ENCODE results near the gene SMARCAD1.
"Not testable (repeated sequence)": the region's sequence is repeated elsewhere in the genome, so short reads cannot be mapped to it uniquely, and the experiment has no call there.

SMARCAD1 gene

GRCh38 chr4:94235825-94236224 lies 28.2 kb downstream of the SMARCAD1 start:
- DNase-seq: no peak

- no peak for DNase-seq
Observed at GRCh38 chr4:94237271-94237670, 29.6 kb downstream of the SMARCAD1 start.

- no peak for DNase-seq
Observed at GRCh38 chr4:94238160-94238559, 30.5 kb downstream of the SMARCAD1 start.

GRCh38 chr4:94240384-94240783 lies 32.7 kb downstream of the SMARCAD1 start:
- DNase-seq: no peak

- no peak for DNase-seq
Observed at GRCh38 chr4:94244087-94244828, 36.6 kb downstream of the SMARCAD1 start.

- no peak for DNase-seq
Observed at GRCh38 chr4:94244829-94245185, 37.1 kb downstream of the SMARCAD1 start.

GRCh38 chr4:94251094-94251493 lies 43.4 kb downstream of the SMARCAD1 start:
- DNase-seq: no peak

GRCh38 chr4:94253036-94253435 lies 45.4 kb downstream of the SMARCAD1 start:
- no peak for DNase-seq

- no peak for DNase-seq
Observed at GRCh38 chr4:94256144-94256783, 48.6 kb downstream of the SMARCAD1 start.

- DNase-seq: no peak
Observed at GRCh38 chr4:94256828-94257227, 49.2 kb downstream of the SMARCAD1 start.

- DNase-seq: no peak
Observed at GRCh38 chr4:94262163-94263016, 54.7 kb downstream of the SMARCAD1 start.

GRCh38 chr4:94267037-94267436 lies 59.4 kb downstream of the SMARCAD1 start:
- DNase-seq: no peak

GRCh38 chr4:94271248-94271647 lies 63.6 kb downstream of the SMARCAD1 start:
- no peak for DNase-seq

- DNase-seq: no peak
Observed at GRCh38 chr4:94274912-94275311, 67.2 kb downstream of the SMARCAD1 start.

GRCh38 chr4:94276204-94276603 lies 68.5 kb downstream of the SMARCAD1 start:
- DNase-seq: no peak

- DNase-seq: no peak
Observed at GRCh38 chr4:94277534-94277933, 69.9 kb downstream of the SMARCAD1 start.

GRCh38 chr4:94278781-94279180 lies 71.1 kb downstream of the SMARCAD1 start:
- DNase-seq: no peak

GRCh38 chr4:94284889-94285288 lies 77.2 kb downstream of the SMARCAD1 start:
- DNase-seq: no peak

GRCh38 chr4:94285666-94286065 lies 78.0 kb downstream of the SMARCAD1 start:
- no peak for DNase-seq

GRCh38 chr4:94290245-94290644 lies 82.6 kb downstream of the SMARCAD1 start:
- no peak for DNase-seq

- DNase-seq: not testable (repeated sequence)
Observed at GRCh38 chr4:94293981-94294380, 86.3 kb downstream of the SMARCAD1 start.

GRCh38 chr4:94295473-94295872 lies 87.8 kb downstream of the SMARCAD1 start:
- not testable (repeated sequence) for DNase-seq

- no peak for DNase-seq
Observed at GRCh38 chr4:94298725-94299252, 91.1 kb downstream of the SMARCAD1 start.

All from CD4-positive, alpha-beta T cell treated with Interleukin-15 for 1 hour (primary cell).